ENCODE data around the gene RND1. TPM values are rescaled to one million over a fixed set of nuclear protein-coding genes. Genes with fewer than 3 reads are reported as not detected.

Gene RND1
- polyA plus RNA-seq, 2 of the 4 experiments (the other 2 are of a cell fraction) = 26.5 to 37.8 TPM

- Histone ChIP-seq H3K4me1 (peaks cover 44% of the 10 kb centered on the region), H3K4me2 (no peak overlapping the region), H3K4me3 (no peak overlapping the region), H3K9me3 (no peaks in the 10 kb centered on the region), H3K27ac (no peak overlapping the region)
- POLR2A ChIA-PET = interaction anchor here (1.2 kb wide), 1 partner anchor 24 kb away, joined by 3 read pairs; no protein-coding TSS in a partner anchor
- TF ChIP-seq MAX (IDR thresholded peaks at IDR 0.05) (no peak), POLR2A (IDR thresholded peaks at IDR 0.05; ENCODE audit: low read length) (no peak), ELK1 (IDR thresholded peaks at IDR 0.05; ENCODE audit: low read depth, low read length) (no peak), NFE2L2 (conservative IDR thresholded peaks at IDR 0.05; ENCODE audit: low read length) (no peak), JUNB (IDR thresholded peaks at IDR 0.05) (no peak), POLR2AphosphoS2 (conservative IDR thresholded peaks at IDR 0.05; ENCODE audit: low read length) (no peak), FOSL2 (IDR thresholded peaks at IDR 0.05) (no peak), FOSL2 (CRISPR knock-in tag; IDR thresholded peaks at IDR 0.05) (0 out of 2 replicates have a peak, but pooled peaks have one; percentile 14), PBX3 (IDR thresholded peaks at IDR 0.05) (no peak)
- FAIRE-seq (no peak), DNase-seq (ENCODE audit: low read depth in 1 of 2, low spot score in 1 of 2) (no peak), ATAC-seq (no peak)
- CTCF ChIA-PET = interaction anchor here (0.6 to 25.5 kb wide), 7 partner anchors 17 to 137 kb away, joined by 3 to 1365 read pairs (median 11); partner anchors contain the start of genes FKBP11 and RND1
- 91% methylated on average over 5 of the region's 5 CpGs for WGBS (ENCODE audit: missing lambda C conversion rate)
Observed at GRCh38 chr12:48859607-48860006, 6.1 kb downstream of the RND1 start.

GRCh38 chr12:48858043-48858442 lies 7.6 kb downstream of the RND1 start:
- no peak for FAIRE-seq
- H3K4me3 ChIP-seq = no peak overlapping the region
- no peak for DNase-seq (ENCODE audit: low read depth in 1 of 2, low spot score in 1 of 2)
- no peaks in the 10 kb centered on the region for H3K9me3 ChIP-seq
- POLR2A ChIA-PET = interaction anchor here (1.1 to 3.2 kb wide), 2 partner anchors 8 to 25 kb away, joined by 3 to 35 read pairs; partner anchors contain the start of gene RND1
- no peak for TF ChIP-seq FOXS1 (CRISPR knock-in tag; IDR thresholded peaks at IDR 0.05)
- no peak for TF ChIP-seq RARB (CRISPR knock-in tag; IDR thresholded peaks at IDR 0.05)
- no peak for TF ChIP-seq MAFK (IDR thresholded peaks at IDR 0.05; ENCODE audit: partially characterized antibody)
- TF ChIP-seq POLR2AphosphoS2 (conservative IDR thresholded peaks at IDR 0.05; ENCODE audit: low read length) = peak; percentile 32; the same call in 1 of the 2 replicates
- peak in 1 of 2 experiments; percentile 35; a peak in 1 of 4 replicates for TF ChIP-seq CEBPB (IDR thresholded peaks at IDR 0.05)
- TF ChIP-seq JUN (IDR thresholded peaks at IDR 0.05) = no peak
- no peak overlapping the region for H3K4me2 ChIP-seq
- H3K4me1 ChIP-seq = peaks cover 34% of the 10 kb centered on the region
- no peak overlapping the region for H3K27ac ChIP-seq
- CTCF ChIA-PET = interaction anchor here (0.9 to 25.5 kb wide), 5 partner anchors 19 to 130 kb away, joined by 3 to 1365 read pairs (median 15); partner anchors contain the start of genes FKBP11 and RND1
- no peak for ATAC-seq
- WGBS (ENCODE audit: missing lambda C conversion rate) = 78% methylated on average over 8 of the region's 8 CpGs

- H3K4me3 ChIP-seq = no peak overlapping the region
- no peak for ATAC-seq
- FAIRE-seq = no peak
- H3K4me1 ChIP-seq = peaks cover 32% of the 10 kb centered on the region
- no peak overlapping the region for H3K27ac ChIP-seq
- ChIA-PET POLR2A (interaction anchor here (1.1 to 3.2 kb wide), 2 partner anchors 9 to 25 kb away, joined by 3 to 35 read pairs; partner anchors contain the start of gene RND1), CTCF (interaction anchor here (2.1 to 25.5 kb wide), 4 partner anchors 19 to 130 kb away, joined by 6 to 1365 read pairs (median 163); partner anchors contain the start of genes FKBP11 and RND1)
- H3K9me3 ChIP-seq = no peaks in the 10 kb centered on the region
- 86% methylated on average over 12 of the region's 13 CpGs for WGBS (ENCODE audit: missing lambda C conversion rate)
- no peak overlapping the region for H3K4me2 ChIP-seq
- DNase-seq (ENCODE audit: low read depth in 1 of 2, low spot score in 1 of 2) = no peak
- TF ChIP-seq POLR2AphosphoS2 (conservative IDR thresholded peaks at IDR 0.05; ENCODE audit: low read length) (peak; percentile 91), USF2 (IDR thresholded peaks at IDR 0.05) (peak; percentile 2; the same call in 1 of the 2 replicates), MYC (IDR thresholded peaks at IDR 0.05; ENCODE audit: borderline replicate concordance, low read length) (no peak)
Observed at GRCh38 chr12:48857278-48857994, 8.2 kb downstream of the RND1 start.
